Measurements from ENCODE around the gene KCNJ1.

The KCNJ1 gene

DNA sequence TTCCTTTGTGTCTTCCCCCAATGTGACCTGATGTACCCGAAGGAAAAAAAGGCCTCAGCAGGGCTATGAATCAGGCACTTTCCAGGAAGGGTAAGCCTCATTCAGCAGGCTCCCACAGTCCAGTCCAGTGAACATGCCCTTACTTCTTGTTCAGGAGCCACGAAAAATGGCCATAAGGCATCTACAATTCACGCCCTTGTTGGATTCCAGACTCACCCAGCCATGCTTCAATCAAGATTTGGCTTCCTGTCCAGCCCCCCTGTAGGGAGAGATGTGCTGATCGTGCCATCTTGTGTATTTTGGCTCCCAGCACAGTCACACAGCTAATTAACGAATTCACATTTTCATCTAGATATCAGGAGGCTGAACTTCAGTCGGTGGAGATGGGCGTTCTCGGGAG lies 14.1 kb upstream of the KCNJ1 start:
- DNase-seq = no peak

DNA sequence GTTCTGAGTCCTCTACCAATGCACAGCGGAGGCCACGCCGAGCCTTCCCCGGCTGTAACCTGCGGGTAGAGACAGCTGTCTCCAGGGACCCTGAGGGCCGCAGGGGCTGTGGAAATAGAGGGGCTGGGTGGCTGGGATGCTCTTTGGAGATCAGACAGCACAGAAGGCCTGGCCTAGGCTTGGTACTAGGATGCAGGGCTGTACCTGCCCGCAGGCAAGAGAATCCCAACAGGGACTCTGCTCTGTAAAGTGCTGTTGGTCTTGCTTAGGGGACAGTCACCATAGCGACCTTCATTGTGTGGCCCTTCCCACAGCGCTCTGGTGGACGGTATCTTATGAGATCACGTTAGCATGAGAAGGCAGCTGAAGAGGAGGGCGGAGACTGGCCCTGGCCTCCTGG lies 12.7 kb upstream of the KCNJ1 start:
- no peak for DNase-seq

DNA sequence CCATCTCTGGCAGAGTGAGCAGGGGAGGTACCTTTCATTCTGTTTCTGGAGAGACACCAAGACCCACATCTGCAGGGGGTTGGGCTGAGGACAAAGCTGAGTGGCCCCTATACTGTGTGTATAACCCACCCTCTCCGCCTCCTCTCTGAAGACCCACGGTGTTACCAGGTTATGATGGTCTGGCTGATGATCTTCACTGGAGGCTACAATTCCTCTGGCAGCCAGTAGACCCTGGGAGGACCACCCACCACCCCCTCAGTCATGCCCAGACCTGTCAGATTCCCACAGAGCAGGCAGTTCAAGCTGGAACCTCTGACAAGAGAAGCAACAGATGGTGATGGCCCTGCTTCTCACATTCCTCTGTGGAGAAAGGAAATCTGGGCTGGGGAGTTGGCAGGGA lies 11.4 kb upstream of the KCNJ1 start:
- no peak for DNase-seq

GRCh38 chr11:128877726-128878125 lies 10.6 kb upstream of the KCNJ1 start:
- DNase-seq = no peak

- no peak for DNase-seq
Observed at GRCh38 chr11:128876133-128876650, 9.1 kb upstream of the KCNJ1 start.

DNA sequence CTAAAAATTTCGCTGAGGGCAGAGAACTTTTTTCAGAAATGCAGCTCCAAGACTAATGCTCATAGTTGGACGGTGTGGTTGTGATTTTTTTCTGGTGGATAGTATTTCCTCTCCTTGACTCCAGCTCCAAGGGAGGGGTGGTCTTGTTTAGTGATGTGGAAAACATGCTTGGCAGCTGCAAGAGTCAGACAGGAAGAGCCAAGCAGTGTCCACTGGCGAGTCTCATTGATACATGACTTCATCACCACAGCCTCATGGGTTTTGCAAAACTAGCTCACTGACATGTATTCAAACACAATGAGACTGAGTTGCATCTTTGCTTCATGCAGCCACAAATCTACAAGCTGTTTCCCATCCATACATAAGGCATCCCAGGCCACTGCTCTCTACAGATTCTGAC lies 7.3 kb upstream of the KCNJ1 start:
- no peak for DNase-seq

- no peak for DNase-seq
Observed at GRCh38 chr11:128872594-128872993, 5.5 kb upstream of the KCNJ1 start.

- DNase-seq = no peak
Observed at GRCh38 chr11:128872094-128872493, 5.0 kb upstream of the KCNJ1 start.

GRCh38 chr11:128871168-128871610 lies 4.1 kb upstream of the KCNJ1 start:
- DNase-seq = no peak

GRCh38 chr11:128868841-128869671 lies 2.0 kb upstream of the KCNJ1 start:
- no peak for DNase-seq

- peak; percentile 46 for DNase-seq
Observed at GRCh38 chr11:128865490-128865889, 1.6 kb downstream of the KCNJ1 start.

- peak; percentile 55 for DNase-seq
Observed at GRCh38 chr11:128862908-128863660, 4.0 kb downstream of the KCNJ1 start.

DNA sequence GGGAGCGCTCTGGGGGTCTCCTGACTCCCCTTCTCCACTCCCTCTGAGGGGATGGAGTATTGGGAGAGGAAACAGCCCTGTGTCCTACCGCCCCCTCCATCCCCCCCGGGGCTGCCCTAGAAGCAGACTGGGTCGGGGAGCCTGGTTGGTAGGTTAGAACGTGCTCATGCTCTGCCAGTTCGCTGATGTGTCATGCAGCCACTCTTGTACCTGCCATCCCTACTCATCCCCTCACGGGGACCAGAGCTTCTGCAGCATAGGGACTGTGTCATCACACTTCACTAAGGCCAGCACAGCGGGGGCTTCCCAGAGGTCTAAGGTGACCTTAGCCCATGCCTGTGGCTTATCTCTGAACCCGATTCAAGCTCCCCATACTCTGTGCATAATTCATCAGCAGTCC lies 4.7 kb downstream of the KCNJ1 start:
- DNase-seq = no peak

- no peak for DNase-seq
Observed at GRCh38 chr11:128860571-128861361, 6.3 kb downstream of the KCNJ1 start.

DNA sequence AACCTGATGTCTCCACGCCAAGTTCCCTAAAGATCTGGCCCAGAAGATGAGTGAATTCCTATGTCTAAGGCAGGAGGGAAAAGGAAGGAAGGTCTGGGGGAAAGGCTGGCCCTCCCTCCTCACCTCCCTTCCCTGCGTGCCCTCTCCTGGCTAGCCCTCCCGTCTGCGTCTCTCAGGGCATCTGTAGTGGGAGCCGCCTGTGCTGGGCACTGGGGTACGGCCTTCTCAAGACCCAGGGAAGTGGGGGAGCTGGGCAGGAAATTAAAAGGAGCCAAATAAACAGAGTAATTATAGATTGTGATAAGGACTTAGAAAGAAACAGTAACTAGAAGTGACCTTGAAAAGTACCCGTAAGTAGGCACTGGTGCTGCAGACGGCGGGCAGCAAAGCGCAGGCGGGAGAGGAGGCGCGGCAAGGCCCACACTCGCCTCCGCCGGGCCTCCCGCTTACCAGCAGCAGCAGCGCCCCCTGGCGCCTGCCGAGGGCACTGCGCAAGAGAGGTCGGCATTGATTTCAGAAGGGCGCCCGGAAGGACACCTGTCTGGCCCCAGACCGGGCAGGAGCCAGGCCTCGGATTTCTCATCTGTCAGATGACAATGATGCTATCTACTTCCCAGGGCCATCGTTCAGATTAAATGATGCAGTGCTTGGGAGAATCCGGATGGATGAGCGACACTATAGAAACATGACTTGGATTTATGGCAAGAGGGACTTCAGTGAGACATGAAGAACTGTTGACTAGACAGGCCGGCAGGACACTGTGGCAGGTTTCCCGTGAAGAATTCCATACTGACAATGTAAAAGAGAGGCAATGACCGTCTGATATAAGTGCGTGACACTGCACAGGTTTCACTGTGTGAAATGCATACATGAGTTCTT lies 7.3 kb downstream of the KCNJ1 start:
- DNase-seq = peak; percentile 48

DNA sequence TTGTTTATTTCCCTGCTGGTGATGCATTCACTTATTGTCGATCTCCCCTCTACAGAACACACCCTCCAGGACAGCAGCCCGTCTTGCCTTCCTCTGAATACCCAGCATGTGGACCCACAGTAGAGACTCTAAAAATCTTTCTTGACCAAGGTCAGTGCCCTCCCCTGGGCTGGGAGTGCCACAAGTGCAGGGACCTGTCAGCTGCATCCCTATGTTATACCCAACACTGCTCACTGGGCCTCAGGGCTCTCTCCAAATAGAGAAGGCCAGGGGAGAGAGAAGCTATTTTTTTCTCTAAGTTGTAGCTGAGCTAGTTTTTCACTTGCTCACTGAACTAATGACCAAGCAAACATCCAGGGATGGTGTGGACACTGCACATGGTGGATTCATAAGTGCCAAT lies 9.8 kb downstream of the KCNJ1 start:
- DNase-seq = no peak

- no peak for DNase-seq
Observed at GRCh38 chr11:128856241-128856640, 10.9 kb downstream of the KCNJ1 start.

GRCh38 chr11:128854841-128855240 lies 12.3 kb downstream of the KCNJ1 start:
- no peak for DNase-seq

- DNase-seq = no peak
Observed at GRCh38 chr11:128853559-128853958, 13.5 kb downstream of the KCNJ1 start.

- DNase-seq = no peak
Observed at GRCh38 chr11:128852327-128853023, 14.6 kb downstream of the KCNJ1 start.

DNA sequence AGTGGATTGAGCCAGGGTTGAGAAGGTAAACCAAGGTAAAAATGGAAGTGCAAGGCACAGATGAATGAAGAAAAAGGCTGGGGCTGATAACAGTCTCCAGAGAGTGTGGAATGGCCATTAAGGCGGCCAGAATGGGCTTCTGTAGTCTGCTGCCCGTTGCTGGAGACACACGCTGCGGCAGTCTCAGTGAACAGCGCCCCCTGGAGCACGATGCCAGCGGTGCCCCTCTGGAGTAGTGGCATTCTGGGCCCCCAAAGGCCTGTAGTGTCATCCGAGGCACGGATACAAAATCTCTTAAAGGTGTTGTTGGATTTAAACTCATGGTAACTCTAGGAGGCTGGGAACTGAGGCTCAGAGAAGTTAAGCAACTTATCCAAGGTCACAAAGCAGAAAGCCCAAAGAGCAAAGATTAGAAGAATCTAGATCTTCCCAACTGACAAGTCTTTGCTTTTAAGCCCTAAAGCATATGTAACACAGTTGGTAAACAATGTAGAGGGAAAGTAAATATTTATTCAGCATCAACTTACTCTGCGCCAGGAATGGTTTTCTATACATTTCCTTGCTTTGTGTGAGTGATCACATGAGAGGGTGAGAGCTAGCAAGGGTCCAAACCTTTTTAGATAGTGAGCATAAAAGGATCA lies 18.2 kb downstream of the KCNJ1 start:
- no peak for DNase-seq
